KBM-7 (cell line): Measurements from ENCODE around the gene LSG1.

ENCODE experiments used
- DNase-seq: peaks from one replicate; pipeline ENCODE4 v3.0.0-alpha.2; 2015
- in situ Hi-C: fragments of 300-500 bp; cut with MboI; formaldehyde crosslinking; loops from 2 replicates; pipeline ENCODE4 v1.14.3; 2020; ENCODE audit warnings: low sequenced_read_pairs, low pct_unique_long_range_greater_than_20kb, mixed read lengths

The LSG1 gene

DNA sequence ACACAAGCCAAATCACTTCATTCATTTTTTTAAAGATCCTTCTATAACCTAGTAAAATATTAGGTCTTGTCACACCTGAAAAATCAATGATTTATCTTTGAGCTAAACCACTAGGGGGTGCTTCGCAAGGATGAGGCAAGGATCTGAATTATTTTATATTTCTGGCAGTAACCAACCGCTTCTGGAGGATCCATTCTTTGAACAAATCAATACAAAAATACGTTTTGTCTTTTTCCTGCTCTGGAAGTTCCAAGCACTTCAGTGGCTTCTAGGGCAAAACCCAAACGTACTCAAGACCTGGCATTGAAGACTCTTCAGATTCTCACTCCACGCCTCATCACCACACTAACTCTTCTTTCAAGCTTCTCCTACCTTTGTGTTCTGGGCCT lies 486 bp downstream of the LSG1 start:
- peak; percentile 65 for DNase-seq
- in situ Hi-C loops = no loop called here

DNA sequence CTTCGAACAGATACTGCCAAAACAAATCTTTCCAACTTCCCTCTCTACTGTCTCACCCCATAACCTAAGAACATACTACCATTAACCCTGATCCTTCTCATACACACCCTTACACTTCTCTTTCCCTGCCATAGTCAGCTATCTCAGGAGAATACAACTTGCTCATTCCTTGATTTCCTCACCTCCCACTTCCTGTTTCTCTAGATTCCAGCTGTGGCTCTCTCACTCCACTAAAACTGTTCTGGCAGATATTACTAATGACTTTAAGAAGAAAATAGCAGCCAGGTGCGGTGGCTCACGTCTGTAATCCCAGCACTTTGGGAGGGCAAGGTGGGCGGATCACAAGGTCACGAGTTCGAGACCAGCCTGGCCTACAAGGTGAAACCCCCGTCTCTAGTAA lies 4.6 kb downstream of the LSG1 start:
- in situ Hi-C loops = no loop called here
- no peak for DNase-seq

GRCh38 chr3:194664857-194665256 lies 7.1 kb downstream of the LSG1 start:
- DNase-seq = no peak
- in situ Hi-C loops = no loop called here

- DNase-seq = no peak
Measured at GRCh38 chr3:194661946-194662345, 10.0 kb downstream of the LSG1 start.

DNA sequence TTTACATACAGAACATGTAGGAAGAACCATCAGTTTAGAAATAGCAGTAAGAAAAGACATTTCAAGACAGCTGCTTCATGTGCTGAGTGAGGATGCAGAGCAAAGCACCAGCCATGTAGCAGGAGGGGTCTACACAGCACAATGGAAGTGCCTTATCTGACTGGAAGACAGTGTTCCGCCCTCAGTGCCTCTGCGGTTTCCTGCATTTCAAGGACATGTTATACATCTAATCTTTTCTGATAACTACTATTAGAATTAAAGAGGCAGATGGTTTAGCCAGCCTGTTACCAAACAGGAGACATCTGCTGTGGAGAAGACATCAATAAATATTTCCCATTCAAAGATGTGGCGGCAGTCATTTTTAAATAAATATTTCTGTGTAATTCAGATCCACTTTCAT lies 10.6 kb downstream of the LSG1 start:
- no peak for DNase-seq

More at GRCh38 chr3:194661946-194662345, 10.0 kb downstream of the LSG1 start:
- in situ Hi-C loops = no loop called here

DNA sequence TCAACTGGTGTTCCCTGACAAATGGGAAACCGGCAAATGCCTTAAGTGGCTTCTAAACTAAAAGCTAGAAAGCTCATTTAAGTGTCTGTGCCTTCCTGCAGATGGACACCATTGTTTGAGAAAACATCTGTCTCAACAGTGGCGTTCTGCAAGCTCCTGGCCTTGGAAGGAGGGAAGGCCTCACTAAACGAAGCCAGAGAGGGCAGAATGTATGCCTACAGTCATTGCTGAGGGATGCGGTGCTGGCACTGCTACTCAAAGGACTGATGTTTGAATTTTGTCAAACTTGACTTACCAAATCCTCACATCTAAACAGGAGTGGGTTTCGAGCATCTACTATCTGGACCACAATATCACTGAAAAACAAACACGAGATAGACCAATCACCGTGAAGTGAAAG lies 12.2 kb downstream of the LSG1 start:
- in situ Hi-C loops = no loop called here
- DNase-seq = no peak

More for the DNA sequence above, 10.6 kb downstream of the LSG1 start:
- in situ Hi-C loops = no loop called here

DNA sequence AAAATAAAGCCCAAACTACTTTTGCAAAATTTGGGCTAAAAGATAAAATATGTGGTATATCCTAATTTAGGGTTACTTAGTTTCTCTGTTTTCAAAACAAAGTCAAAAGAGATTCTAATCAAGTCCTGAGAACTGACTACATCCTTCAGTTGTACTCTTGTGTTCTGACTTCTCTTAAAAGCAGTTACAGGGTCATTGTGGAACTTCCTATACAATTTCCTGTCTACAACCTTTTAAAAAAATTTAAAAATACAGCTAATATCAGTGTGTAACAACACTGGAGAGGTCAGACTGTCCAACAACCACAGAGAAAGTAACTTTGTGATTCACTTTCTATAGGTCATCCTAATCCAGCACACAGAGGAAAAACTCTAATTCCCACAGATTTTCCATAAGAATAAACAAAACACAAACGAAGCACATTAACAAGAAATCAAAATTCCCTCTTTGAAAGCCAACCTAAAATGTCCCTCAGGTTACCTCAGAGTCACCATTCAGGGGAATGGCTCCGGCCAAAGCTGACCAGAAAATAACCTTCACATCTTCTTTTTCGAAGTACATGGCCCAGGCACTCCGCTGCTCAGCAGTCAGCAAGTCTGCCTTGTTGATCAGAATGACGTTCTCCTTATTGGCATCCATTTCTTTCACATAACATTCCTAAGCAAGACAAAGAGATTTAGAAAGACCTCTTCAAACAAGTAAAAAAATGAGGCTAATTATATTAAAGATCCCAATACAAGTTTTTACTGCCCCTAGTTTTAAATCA lies 13.3 kb downstream of the LSG1 start:
- in situ Hi-C loops = no loop called here
- DNase-seq = no peak

GRCh38 chr3:194657439-194657838 lies 14.6 kb downstream of the LSG1 start:
- in situ Hi-C loops = no loop called here

DNA sequence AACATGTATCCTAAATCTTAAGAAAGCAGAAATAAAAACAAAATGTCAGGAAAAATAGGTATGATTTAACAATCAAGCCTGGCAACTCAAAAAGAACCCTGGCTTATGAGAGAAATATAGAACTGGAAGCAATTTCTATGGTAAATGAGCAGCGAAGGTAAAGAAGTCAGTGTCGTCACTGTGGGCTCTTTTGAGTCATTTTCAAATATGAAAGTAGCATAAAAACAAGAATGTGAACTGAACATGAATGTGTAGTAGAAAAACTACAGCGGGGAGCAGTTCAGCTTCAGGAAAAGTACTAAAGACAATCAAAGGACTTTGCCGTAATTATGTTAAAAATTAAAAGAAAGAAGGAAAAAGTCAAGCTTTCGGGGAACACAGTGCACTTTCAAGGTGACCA lies 17.5 kb downstream of the LSG1 start:
- no peak for DNase-seq
- in situ Hi-C loops = no loop called here

More at GRCh38 chr3:194657439-194657838, 14.6 kb downstream of the LSG1 start:
- DNase-seq = no peak

GRCh38 chr3:194647747-194648146 lies 24.2 kb downstream of the LSG1 start:
- in situ Hi-C loops = no loop called here
- DNase-seq = no peak

DNA sequence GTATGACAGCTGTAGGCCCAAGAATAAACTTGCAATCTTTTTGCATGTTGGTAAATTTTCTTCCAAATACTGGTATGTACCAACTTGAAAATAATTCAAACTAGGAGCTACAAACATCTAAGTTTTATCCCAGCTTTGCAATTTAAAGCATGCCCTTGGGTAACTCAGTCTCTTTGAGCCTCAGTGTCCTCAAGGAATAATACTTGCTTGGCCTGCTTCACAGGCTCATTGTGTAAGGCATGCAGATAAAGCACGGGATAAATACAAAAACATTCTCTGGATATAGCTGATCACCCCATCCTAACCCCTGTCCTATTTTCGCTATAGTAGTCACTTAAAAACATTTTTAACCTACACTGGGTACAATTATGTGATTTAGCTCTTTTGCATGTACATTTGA lies 29.2 kb downstream of the LSG1 start:
- no peak for DNase-seq
- in situ Hi-C loops = no loop called here

GRCh38 chr3:194640829-194641228 lies 31.2 kb downstream of the LSG1 start:
- DNase-seq = no peak
- in situ Hi-C loops = no loop called here

- in situ Hi-C loops = no loop called here
Measured at GRCh38 chr3:194638991-194639605, 32.9 kb downstream of the LSG1 start.

DNA sequence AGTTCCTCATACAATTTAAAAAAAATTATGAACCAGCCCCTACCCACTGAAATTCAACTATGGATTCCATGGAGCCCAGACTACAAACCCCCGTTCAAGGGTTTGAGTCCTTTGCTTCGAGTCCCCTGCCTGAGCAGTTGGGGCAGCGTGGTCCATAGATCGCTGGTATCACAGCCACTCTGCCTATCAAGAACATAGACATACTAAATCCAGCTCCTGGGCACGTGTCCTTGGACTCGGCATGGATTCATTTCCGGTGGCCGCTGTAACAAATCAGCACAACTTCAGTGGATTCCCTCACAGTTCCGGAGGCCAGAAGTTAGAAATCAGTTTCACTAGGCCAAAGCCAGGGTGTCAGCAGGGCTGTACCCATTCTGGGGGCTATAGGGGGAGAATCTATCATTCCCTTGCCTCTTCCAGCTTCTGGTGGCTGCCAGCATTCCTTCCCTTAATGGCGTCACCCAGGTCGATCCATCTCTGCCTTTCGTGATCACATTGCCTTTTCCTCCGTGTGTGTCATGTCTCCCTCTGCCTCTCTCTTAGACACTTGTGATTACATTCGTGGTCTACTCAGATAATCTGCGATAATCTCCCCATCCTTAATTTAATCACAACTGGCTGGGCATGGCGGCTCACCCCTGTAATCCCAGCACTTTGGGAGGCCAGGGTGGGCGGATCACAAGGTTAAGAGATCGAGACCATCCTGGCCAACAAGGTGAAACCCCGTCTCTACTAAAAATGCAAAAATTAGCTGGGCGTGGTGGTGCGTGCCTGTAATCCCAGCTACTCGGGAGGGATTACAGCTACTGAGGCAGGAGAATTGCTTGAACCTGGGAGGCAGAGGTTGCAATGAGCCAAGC lies 34.2 kb downstream of the LSG1 start:
- in situ Hi-C loops = no loop called here
- DNase-seq = no peak

More at GRCh38 chr3:194638991-194639605, 32.9 kb downstream of the LSG1 start:
- no peak for DNase-seq

- in situ Hi-C loops = no loop called here
- no peak for DNase-seq
Measured at GRCh38 chr3:194637066-194637465, 34.9 kb downstream of the LSG1 start.

- in situ Hi-C loops = no loop called here
Measured at GRCh38 chr3:194633349-194634004, 38.5 kb downstream of the LSG1 start, which contains the start of gene TMEM44. TSS of gene TMEM44 (minus strand) at chr3:194633419. CDS start at chr3:194633215, 204 bp downstream.

GRCh38 chr3:194632809-194633348 lies 39.1 kb downstream of the LSG1 start:
- peak; percentile 37 for DNase-seq
- in situ Hi-C loops = no loop called here

More at GRCh38 chr3:194633349-194634004, 38.5 kb downstream of the LSG1 start, which contains the start of gene TMEM44:
- DNase-seq = peak; percentile 87

- DNase-seq = no peak
- in situ Hi-C loops = no loop called here
Measured at GRCh38 chr3:194632226-194632808, 39.7 kb downstream of the LSG1 start.

- in situ Hi-C loops = no loop called here
- no peak for DNase-seq
Measured at GRCh38 chr3:194631696-194632095, 40.3 kb downstream of the LSG1 start.
